Measurements from ENCODE around the gene SLX1A.
"Not testable (repeated sequence)": the region's sequence is repeated elsewhere in the genome, so short reads cannot be mapped to it uniquely, and the experiment has no call there.

GRCh38 chr16:30211414-30211813 lies 17.7 kb downstream of the SLX1A start:
- not testable (repeated sequence) for TF ChIP-seq POLR2A, POLR2AphosphoS5, EP300 (IDR thresholded peaks at IDR 0.05)

Data from stomach (tissue), 4 donors.